GM18499 (cell line): Measurements from ENCODE around the gene RASGRF2.

Experiments
- ATAC-seq: cut with Tn5 transposase; IDR thresholded peaks from one replicate; pipeline ENCODE4 v1.9.1; 2021; ENCODE audit warnings: moderate number of reproducible peaks; ENCODE audit not compliant: insufficient read depth, unreplicated experiment

RASGRF2 gene

GRCh38 chr5:81187885-81188284, 227.7 kb downstream of the RASGRF2 start:
- ATAC-seq = no peak

- ATAC-seq = no peak
Measured at GRCh38 chr5:81188962-81189361, 228.8 kb downstream of the RASGRF2 start.

- ATAC-seq = no peak
Measured at GRCh38 chr5:81189875-81190498, 229.8 kb downstream of the RASGRF2 start.

GRCh38 chr5:81191726-81192372, 231.7 kb downstream of the RASGRF2 start:
- ATAC-seq = no peak

- ATAC-seq = no peak
Measured at GRCh38 chr5:81192373-81192750, 232.2 kb downstream of the RASGRF2 start.

- no peak for ATAC-seq
Measured at GRCh38 chr5:81194633-81195334, 234.6 kb downstream of the RASGRF2 start.

DNA sequence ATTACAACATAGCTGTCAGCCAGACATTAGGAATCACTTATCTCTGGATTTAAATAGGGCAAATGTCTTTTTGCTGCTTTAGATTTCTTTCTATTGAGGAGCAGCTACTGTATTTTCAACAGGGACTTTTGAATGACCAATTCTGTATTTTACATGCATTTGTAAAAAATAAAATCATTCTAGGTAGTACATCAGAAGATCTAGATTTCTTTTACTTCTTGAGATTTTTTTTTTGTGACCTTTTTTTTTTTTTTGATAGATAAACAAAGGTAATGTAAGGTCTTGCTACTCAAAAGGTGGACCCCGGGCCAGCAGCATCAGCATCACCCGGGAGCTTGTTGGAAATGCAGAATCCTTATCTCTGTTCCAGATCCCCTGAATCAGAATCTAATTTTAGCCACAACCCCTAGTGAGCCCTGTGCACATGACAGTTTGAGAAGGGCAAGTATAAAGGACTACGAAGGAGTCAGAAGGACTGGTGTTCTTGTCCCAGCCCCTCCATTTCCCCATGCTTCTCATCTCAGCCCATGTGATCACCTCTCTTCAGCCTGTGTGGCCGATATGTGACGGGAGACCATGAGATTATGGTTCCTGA, 235.3 kb downstream of the RASGRF2 start:
- ATAC-seq = no peak

DNA sequence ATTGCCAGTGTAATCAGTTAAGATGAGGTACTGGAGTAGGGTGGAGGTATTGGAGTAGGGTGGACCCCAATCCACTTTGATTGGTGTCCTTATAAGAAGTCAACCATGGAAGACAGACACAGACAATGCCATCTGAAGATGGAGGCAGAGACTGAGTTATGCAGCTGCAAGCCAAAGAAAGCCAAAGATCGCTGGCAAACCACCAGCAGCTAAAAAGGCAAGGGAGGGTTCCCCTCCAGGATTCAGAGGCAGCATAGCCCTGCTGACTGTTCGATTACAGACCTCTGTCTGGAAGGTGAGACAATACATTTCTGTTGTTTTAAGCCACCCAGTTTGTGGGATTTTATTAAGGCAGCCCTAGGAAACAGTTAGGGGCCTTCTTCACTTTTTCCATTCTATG, 242.5 kb downstream of the RASGRF2 start:
- no peak for ATAC-seq

DNA sequence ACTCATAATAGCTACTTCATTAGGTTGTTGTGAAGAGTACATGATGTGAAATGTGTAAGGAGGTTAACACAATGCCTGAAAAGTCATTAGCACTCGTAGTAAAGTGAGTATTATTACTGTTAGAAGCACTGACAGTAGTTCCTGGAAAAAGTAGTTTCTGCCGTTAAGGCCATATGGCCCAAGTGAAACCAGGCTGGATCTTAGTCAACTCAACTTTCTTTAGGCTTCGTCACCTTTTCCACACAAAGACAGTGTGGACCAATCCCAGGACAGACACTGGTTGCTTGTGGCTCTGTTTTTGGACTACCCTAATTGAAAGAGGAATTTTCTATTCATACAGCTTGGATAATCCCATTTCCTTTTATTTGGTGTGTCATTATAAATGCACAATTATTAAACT, 243.6 kb downstream of the RASGRF2 start:
- no peak for ATAC-seq

- ATAC-seq = no peak
Measured at GRCh38 chr5:81204205-81204604, 244.0 kb downstream of the RASGRF2 start.

- ATAC-seq = no peak
Measured at GRCh38 chr5:81205058-81205457, 244.9 kb downstream of the RASGRF2 start.

- ATAC-seq = no peak
Measured at GRCh38 chr5:81207009-81207408, 246.8 kb downstream of the RASGRF2 start.

DNA sequence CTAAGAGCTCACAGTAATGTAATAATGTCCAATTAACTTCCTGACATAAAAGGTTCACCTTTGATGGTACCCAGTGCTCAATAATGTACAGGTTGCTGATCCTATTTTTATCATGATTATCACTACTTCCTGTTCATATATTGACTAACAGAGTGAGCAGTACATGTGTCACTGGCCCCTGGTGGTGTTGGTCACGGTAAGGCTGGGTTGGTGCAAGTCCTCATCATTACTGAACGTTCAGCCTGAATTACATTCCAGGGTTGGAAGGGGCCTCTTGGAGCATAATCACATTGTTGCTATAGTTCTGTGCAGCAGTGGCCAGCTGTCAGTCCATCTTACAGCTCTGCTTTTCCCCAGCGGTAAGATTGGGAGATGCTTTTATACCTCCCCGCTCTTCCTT, 248.7 kb downstream of the RASGRF2 start:
- no peak for ATAC-seq

GRCh38 chr5:81209386-81209785, 249.2 kb downstream of the RASGRF2 start:
- ATAC-seq = no peak

DNA sequence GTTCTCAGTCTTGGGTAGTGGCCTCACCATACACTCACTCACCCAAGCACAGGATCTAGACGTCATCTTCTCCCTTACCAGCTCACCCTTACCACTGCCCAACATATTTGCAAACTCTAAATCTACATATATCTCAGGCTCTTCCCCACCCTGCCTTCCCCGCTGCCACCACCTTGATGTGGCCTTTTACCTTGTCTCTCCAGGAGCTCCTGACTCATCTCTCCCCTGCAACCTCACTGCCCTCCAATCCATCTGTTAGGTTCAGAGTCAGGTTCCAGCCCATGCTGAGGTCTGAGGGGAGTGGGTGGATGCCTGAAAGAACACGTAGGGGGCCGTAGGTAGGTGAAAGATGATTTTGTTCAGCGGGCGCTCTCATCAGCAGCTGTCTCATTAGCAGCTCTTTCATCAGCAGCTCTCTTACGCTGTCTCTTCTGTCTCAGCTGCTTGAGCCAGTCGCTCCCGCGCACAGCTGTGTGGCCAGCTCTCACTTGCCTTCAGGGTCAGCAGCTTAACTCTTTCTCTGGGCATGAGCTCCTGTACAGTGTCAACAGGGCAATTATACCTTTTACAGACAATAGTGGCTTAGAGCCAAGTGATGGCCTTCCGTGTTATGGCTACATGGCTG, 249.8 kb downstream of the RASGRF2 start:
- ATAC-seq = no peak

GRCh38 chr5:81212211-81212751, 252.1 kb downstream of the RASGRF2 start:
- peak; percentile 66 for ATAC-seq

DNA sequence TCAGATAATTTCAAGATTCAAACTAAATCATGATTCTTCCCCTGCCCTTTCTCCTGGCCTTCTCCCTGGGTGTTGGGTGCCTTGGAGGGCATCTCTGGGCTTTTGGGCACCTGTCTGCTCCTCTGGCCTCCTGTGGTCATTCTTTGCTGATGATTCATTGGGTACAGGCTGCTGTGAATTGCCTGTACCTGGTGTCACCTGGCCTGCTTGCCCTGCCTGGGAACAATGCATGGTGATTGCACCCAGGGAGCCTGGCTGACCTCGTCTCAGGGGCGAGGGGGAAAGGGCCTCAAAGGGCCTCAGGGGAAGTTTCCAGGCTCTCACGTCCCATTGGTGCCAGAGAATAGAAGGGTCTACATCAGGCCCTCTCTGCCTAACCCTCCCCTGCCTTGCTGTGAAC, 252.9 kb downstream of the RASGRF2 start:
- no peak for ATAC-seq

DNA sequence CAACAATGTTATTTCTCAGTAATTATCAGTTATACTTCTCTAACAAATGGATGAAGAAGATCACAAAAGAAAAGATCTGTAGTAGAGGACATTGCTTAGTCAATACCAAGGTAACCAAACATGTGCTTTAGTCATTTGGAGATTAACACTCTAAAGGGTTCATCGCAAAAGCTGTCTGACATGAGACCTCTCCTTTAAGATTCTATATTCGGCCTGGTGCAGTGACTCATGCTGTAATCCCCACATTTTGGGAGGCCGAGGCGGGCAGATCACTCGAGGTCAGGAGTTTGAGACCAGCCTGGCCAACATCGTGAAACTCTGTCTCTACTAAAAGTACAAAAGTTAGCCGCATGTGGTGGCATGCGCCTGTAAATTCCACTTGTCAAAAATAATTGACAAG, 254.7 kb downstream of the RASGRF2 start:
- ATAC-seq = no peak

DNA sequence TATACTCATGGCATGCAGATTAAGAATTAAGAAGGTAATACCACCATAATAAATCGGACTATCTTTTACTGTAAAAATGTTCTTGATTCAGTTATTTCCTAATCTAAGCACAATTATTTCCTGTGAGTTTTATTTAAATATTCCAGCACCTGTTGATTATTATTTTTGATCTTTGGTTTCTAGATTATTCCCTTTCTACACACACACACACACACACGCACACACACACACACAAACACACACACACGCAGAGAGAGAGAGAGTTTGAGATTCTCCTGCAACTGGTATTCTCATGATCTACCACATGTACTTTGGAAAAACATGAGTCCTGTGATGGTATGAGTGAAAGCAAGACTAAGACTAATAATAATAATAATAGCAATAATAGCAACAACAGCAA, 256.0 kb downstream of the RASGRF2 start:
- no peak for ATAC-seq

- no peak for ATAC-seq
Measured at GRCh38 chr5:81219389-81219788, 259.2 kb downstream of the RASGRF2 start.

- ATAC-seq = no peak
Measured at GRCh38 chr5:81222285-81222684, 262.1 kb downstream of the RASGRF2 start.
